OCI-LY7 (cell line): ENCODE data around the gene APBB3. TPM values are rescaled to one million over a fixed set of nuclear protein-coding genes. Genes with fewer than 3 reads are reported as not detected.

Experiments
- BruUV-seq: library from RNA; stranded (reverse); fragments of 400-500 nt; replicated peaks from 2 replicates; lab custom pipeline; 2021; lab: Mats Ljungman, UMichigan
- CTCF ChIA-PET: fragments of 300-600 bp; sonication (Branson Sonifier 250); formaldehyde crosslinking; loops from one replicate; lab custom pipeline; 2022; ENCODE audit warnings: antibody characterized with exemption; ENCODE audit not compliant: unreplicated experiment; lab: Charles Lee
- POLR2A ChIA-PET: fragments of 300-600 bp; sonication (Branson Sonifier 250); formaldehyde crosslinking; loops from one replicate; lab custom pipeline; 2022; ENCODE audit warnings: antibody characterized with exemption; lab: Charles Lee
- DNase-seq: peaks from one replicate; pipeline ENCODE4 v3.0.0-alpha.2; 2015; ENCODE audit warnings: low spot score
- H2AFZ ChIP-seq: fragments of 200-600 bp; sonication (generic), shearing (Covaris generic); 2 replicates; pipeline ENCODE4 v1.6.1; 2014; ENCODE audit warnings: mild to moderate bottlenecking, antibody characterized with exemption, low read length, moderate library complexity
- H3K27ac ChIP-seq: fragments of 200-600 bp; sonication (generic); 2 replicates; pipeline ENCODE4 v1.5.1; 2014; ENCODE audit warnings: mixed run types, low read depth, mild to moderate bottlenecking, moderate library complexity, low read length, inconsistent platforms; ENCODE audit not compliant: poor library complexity, severe bottlenecking
- H3K36me3 ChIP-seq: fragments of 200-600 bp; sonication (generic); 2 replicates; pipeline ENCODE4 v1.6.1; 2014; ENCODE audit warnings: mild to moderate bottlenecking, antibody characterized with exemption, low read length, moderate library complexity, mixed read lengths; ENCODE audit not compliant: insufficient read depth
- H3K4me1 ChIP-seq: fragments of 200-600 bp; sonication (generic); 2 replicates; pipeline ENCODE4 v1.5.1; 2014; ENCODE audit warnings: mild to moderate bottlenecking, low read length; ENCODE audit not compliant: insufficient read depth, poor library complexity, severe bottlenecking
- H3K4me2 ChIP-seq: fragments of 200-600 bp; sonication (generic); 2 replicates; pipeline ENCODE4 v1.6.1; 2014; ENCODE audit warnings: mild to moderate bottlenecking, low read length
- H3K4me3 ChIP-seq: fragments of 200-600 bp; sonication (generic); 2 replicates; pipeline ENCODE4 v1.5.1; 2014; ENCODE audit warnings: mild to moderate bottlenecking, low read depth, low read length; ENCODE audit not compliant: poor library complexity, severe bottlenecking
- H3K79me2 ChIP-seq: fragments of 200-600 bp; sonication (generic); 2 replicates; pipeline ENCODE4 v1.6.1; 2016; ENCODE audit warnings: low read depth, mild to moderate bottlenecking, low read length, moderate library complexity, mixed read lengths; ENCODE audit not compliant: insufficient read depth
- H3K9me2 ChIP-seq: fragments of 200-600 bp; sonication (generic); 2 replicates; pipeline ENCODE4 v1.6.1; 2016; ENCODE audit warnings: mild to moderate bottlenecking, low read length, mixed read lengths; ENCODE audit not compliant: insufficient read depth
- H3K9me3 ChIP-seq: fragments of 200-600 bp; sonication (generic); 2 replicates; pipeline ENCODE4 v1.6.1; 2014; ENCODE audit warnings: mild to moderate bottlenecking, mixed run types, low read length, mixed read lengths
- H4K20me1 ChIP-seq: fragments of 200-600 bp; sonication (generic); 2 replicates; pipeline ENCODE4 v1.6.1; 2014; ENCODE audit warnings: mild to moderate bottlenecking, antibody characterized with exemption, low read length, moderate library complexity, mixed read lengths; ENCODE audit not compliant: insufficient read depth
- EZH2phosphoT487 ChIP-seq: fragments of 200-600 bp; sonication (generic); IDR thresholded peaks from 2 replicates; pipeline ENCODE4 v1.6.1; 2018; ENCODE audit warnings: low read depth, borderline replicate concordance, mild to moderate bottlenecking, mixed run types, antibody characterized with exemption, low read length, moderate library complexity, mixed read lengths
- intact Hi-C: fragments of 100-400 bp; cut with micrococcal nuclease; formaldehyde crosslinking; loops from one replicate; pipeline ENCODE4 v1.10.0; 2022; ENCODE audit not compliant: unreplicated experiment
- total RNA-seq, 2 experiments: library from RNA; depleted of rRNA in 1 of 2; stranded (reverse); fragments of >200 nt in 1 of 2; shearing (Covaris generic) in 1 of 2; gene quantifications; 2 replicates each; pipeline ENCODE4 v1.2.3, GENCODE V29; 2014 to 2022
- TF ChIP-seq, protein P1 (sequence below): fragments of 200-600 bp; sonication (generic); conservative IDR thresholded peaks from 2 replicates; pipeline ENCODE4 v1.5.1; 2014; ENCODE audit warnings: mild to moderate bottlenecking, antibody characterized with exemption, low read length, moderate library complexity, mixed read lengths

The APBB3 gene
- total RNA-seq, 2 experiments from 2014 or later = 32.1 to 37.9 TPM

- no peak overlapping the region for H3K4me2 ChIP-seq
- TF ChIP-seq EZH2phosphoT487 = no peak
- TF ChIP-seq, protein P1, sequence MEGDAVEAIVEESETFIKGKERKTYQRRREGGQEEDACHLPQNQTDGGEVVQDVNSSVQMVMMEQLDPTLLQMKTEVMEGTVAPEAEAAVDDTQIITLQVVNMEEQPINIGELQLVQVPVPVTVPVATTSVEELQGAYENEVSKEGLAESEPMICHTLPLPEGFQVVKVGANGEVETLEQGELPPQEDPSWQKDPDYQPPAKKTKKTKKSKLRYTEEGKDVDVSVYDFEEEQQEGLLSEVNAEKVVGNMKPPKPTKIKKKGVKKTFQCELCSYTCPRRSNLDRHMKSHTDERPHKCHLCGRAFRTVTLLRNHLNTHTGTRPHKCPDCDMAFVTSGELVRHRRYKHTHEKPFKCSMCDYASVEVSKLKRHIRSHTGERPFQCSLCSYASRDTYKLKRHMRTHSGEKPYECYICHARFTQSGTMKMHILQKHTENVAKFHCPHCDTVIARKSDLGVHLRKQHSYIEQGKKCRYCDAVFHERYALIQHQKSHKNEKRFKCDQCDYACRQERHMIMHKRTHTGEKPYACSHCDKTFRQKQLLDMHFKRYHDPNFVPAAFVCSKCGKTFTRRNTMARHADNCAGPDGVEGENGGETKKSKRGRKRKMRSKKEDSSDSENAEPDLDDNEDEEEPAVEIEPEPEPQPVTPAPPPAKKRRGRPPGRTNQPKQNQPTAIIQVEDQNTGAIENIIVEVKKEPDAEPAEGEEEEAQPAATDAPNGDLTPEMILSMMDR = no peak
- H3K9me3 ChIP-seq = no peaks in the 10 kb centered on the region
- POLR2A ChIA-PET = interaction anchor here (0.9 kb wide), 2 partner anchors 27 to 68 kb away, joined by 3 to 4 read pairs; partner anchors contain the start of gene EIF4EBP3
- H3K27ac ChIP-seq = no peak overlapping the region
- H3K4me1 ChIP-seq = peaks cover 4% of the 10 kb centered on the region
- no peaks in the 10 kb centered on the region for H3K9me2 ChIP-seq
- BruUV-seq = no TSS peak
- H4K20me1 ChIP-seq = no peaks in the 10 kb centered on the region
- DNase-seq = no peak
- intact Hi-C loops = no loop called here
- no peak overlapping the region for H3K4me3 ChIP-seq
- no peaks in the 10 kb centered on the region for H3K79me2 ChIP-seq
- H2AFZ ChIP-seq = no peak overlapping the region
- CTCF ChIA-PET = no interaction called here
- peaks cover 10% of the 10 kb centered on the region; the same call in 1 of the 2 replicates for H3K36me3 ChIP-seq
These were observed 9.3 kb upstream of the APBB3 start for GRCh38 chr5:140573683-140574082.

DNA sequence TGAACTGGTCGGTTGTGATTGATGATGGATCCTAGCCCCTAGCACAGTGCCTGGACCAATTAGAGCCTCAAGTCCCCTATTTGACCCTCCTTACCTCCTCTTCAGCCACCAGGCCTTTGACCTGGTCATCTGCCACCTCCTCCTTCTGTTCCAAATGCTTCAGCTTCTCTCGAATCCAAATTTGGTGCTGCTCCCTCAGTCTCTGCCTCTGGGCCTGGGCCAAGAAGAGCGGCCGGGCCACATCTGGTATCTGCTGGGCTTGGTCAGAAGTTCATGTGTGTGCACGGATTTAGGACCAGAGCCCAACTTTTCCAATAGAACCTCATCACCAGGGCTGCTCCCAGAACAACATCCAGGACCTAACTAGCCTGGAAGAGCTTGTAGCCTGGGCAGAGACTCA lies 6.7 kb upstream of the APBB3 start:
- no peaks in the 10 kb centered on the region for H4K20me1 ChIP-seq
- TF ChIP-seq, protein P1 = no peak
- TF ChIP-seq EZH2phosphoT487 = no peak
- ChIA-PET CTCF (no interaction called here), POLR2A (interaction anchor here (0.6 kb wide), 1 partner anchor 1113 kb away, joined by 5 read pairs; no protein-coding TSS in a partner anchor)
- peaks cover 36% of the 10 kb centered on the region for H3K36me3 ChIP-seq
- no peak for DNase-seq
- peaks cover 4% of the 10 kb centered on the region for H3K79me2 ChIP-seq
- no peak overlapping the region for H2AFZ ChIP-seq
- H3K4me3 ChIP-seq = no peak overlapping the region
- H3K9me3 ChIP-seq = no peaks in the 10 kb centered on the region
- peaks cover 5% of the 10 kb centered on the region for H3K4me1 ChIP-seq
- H3K27ac ChIP-seq = no peak overlapping the region
- no peak overlapping the region for H3K4me2 ChIP-seq
- intact Hi-C loops = no loop called here
- no TSS peak for BruUV-seq
- no peaks in the 10 kb centered on the region for H3K9me2 ChIP-seq

DNA sequence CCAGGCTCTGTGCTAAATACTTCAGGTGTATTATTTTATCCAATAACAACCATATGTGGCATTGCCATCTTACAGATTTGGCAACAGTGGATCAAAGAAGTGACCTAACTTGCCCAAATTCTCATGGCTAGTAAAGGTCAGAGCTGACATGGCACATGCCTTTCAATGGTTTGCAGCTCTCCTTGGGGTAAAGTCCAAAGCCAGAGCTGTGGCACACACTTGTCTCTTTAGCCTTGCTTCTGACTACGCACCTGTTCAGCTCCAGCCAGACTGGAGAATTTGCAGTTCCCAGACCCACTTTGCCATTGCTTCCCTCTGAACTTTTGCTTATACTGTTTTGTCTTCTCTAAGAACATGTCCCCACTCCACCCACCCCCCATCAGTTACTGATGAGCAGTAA lies 6.1 kb upstream of the APBB3 start:
- H2AFZ ChIP-seq = no peak overlapping the region
- no peak overlapping the region for H3K4me3 ChIP-seq
- H3K36me3 ChIP-seq = peaks cover 38% of the 10 kb centered on the region
- H3K9me3 ChIP-seq = no peaks in the 10 kb centered on the region
- TF ChIP-seq EZH2phosphoT487 = no peak
- TF ChIP-seq, protein P1 = no peak
- CTCF ChIA-PET = no interaction called here
- no peaks in the 10 kb centered on the region for H4K20me1 ChIP-seq
- peaks cover 10% of the 10 kb centered on the region for H3K79me2 ChIP-seq
- POLR2A ChIA-PET = interaction anchor here (0.6 to 1.4 kb wide), 2 partner anchors 15 to 1112 kb away, joined by 3 to 5 read pairs; no protein-coding TSS in a partner anchor
- no peak overlapping the region for H3K27ac ChIP-seq
- no peak overlapping the region for H3K4me2 ChIP-seq
- H3K9me2 ChIP-seq = no peaks in the 10 kb centered on the region
- intact Hi-C loops = no loop called here
- no peak for DNase-seq
- H3K4me1 ChIP-seq = peaks cover 11% of the 10 kb centered on the region
- BruUV-seq = no TSS peak
